T-helper 2 cell treated with Interferon-gamma antibody and Interleukin-4, amounts not matched to agents 100 ng/mL and 5 ng/mL, for 36 hours (primary cell): ENCODE data around the gene ZNF175. TPM values are rescaled to one million over a fixed set of nuclear protein-coding genes. Genes with fewer than 3 reads are reported as not detected.

Experiments used
- intact Hi-C: fragments of 100-400 bp; cut with micrococcal nuclease; formaldehyde crosslinking; loops from one replicate; pipeline ENCODE4 v1.15.1; 2023
- total RNA-seq: library from RNA; stranded (reverse); gene quantifications from 2 replicates; pipeline ENCODE4 v1.2.3, GENCODE V29; 2022

The ZNF175 gene
- total RNA-seq = 10.2 and 12.0 TPM in 2 replicates

GRCh38 chr19:51570962-51571575 lies at the start of gene ZNF175:
Gene ZNF175, plus strand, starts transcription at chr19:51571283. Its CDS starts 2,047 bp downstream, at chr19:51573330.
- intact Hi-C loops = loop anchor here (1.0 kb wide), 1 partner anchor 23 kb away; no protein-coding TSS in a partner anchor

GRCh38 chr19:51521357-51521756 lies 49.7 kb upstream of the ZNF175 start:
- intact Hi-C loops = no loop called here

- intact Hi-C loops = no loop called here
Observed at GRCh38 chr19:51521781-51522180, 49.3 kb upstream of the ZNF175 start.

GRCh38 chr19:51524666-51525264 lies 46.3 kb upstream of the ZNF175 start:
- intact Hi-C loops = no loop called here

- intact Hi-C loops = no loop called here
Observed at GRCh38 chr19:51525651-51526050, 45.4 kb upstream of the ZNF175 start.

GRCh38 chr19:51529301-51529700 lies 41.8 kb upstream of the ZNF175 start:
- intact Hi-C loops = no loop called here

GRCh38 chr19:51530616-51531015 lies 40.5 kb upstream of the ZNF175 start:
- intact Hi-C loops = no loop called here

- intact Hi-C loops = no loop called here
Observed at GRCh38 chr19:51531349-51532315, 39.5 kb upstream of the ZNF175 start, which contains the start of gene SIGLEC6. Gene SIGLEC6, minus strand, starts transcription at chr19:51531670. Its CDS starts 22 bp downstream, at chr19:51531648.

- intact Hi-C loops = no loop called here
Observed at GRCh38 chr19:51535535-51535934, 35.5 kb upstream of the ZNF175 start.

- intact Hi-C loops = no loop called here
Observed at GRCh38 chr19:51539821-51540366, 31.2 kb upstream of the ZNF175 start.

GRCh38 chr19:51541458-51542357 lies 29.4 kb upstream of the ZNF175 start:
- intact Hi-C loops = no loop called here

GRCh38 chr19:51542699-51543098 lies 28.4 kb upstream of the ZNF175 start:
- intact Hi-C loops = no loop called here

GRCh38 chr19:51544038-51544437 lies 27.0 kb upstream of the ZNF175 start:
- intact Hi-C loops = no loop called here

GRCh38 chr19:51546107-51546649 lies 24.9 kb upstream of the ZNF175 start:
- intact Hi-C loops = no loop called here

- intact Hi-C loops = no loop called here
Observed at GRCh38 chr19:51546650-51547396, 24.3 kb upstream of the ZNF175 start.

- intact Hi-C loops = no loop called here
Observed at GRCh38 chr19:51547397-51548212, 23.5 kb upstream of the ZNF175 start.

- intact Hi-C loops = no loop called here
Observed at GRCh38 chr19:51548213-51548651, 22.9 kb upstream of the ZNF175 start.

- intact Hi-C loops = no loop called here
Observed at GRCh38 chr19:51548891-51549305, 22.2 kb upstream of the ZNF175 start.
